Lung (tissue), 12 donors: ENCODE data around the gene ADAM11. TPM values are rescaled to one million over a fixed set of nuclear protein-coding genes. Genes with fewer than 3 reads are reported as not detected.

Source experiments
- ATAC-seq: fragments of 200-7000 bp; cut with Tn5 transposase; one replicate; pipeline ENCODE4 v1.9.1; 2020; ENCODE audit warnings: moderate number of reproducible peaks; ENCODE audit not compliant: insufficient read depth, low FRiP score
- DNase-seq, 3 donors: peaks; one replicate each; pipeline ENCODE4 v3.0.0-alpha.2; 2013 to 2017
- H3K27ac ChIP-seq, 2 donors: one replicate each; pipeline ENCODE4 v1.5.1; 2013; ENCODE audit warnings: mild to moderate bottlenecking in 2 of 2, moderate library complexity in 2 of 2, control low read depth in 1 of 2, inconsistent platforms in 1 of 2, low read depth in 1 of 2, low read length in 1 of 2
- H3K27me3 ChIP-seq, 3 donors: one replicate each; pipeline ENCODE4 v1.5.1; 2013; ENCODE audit warnings: low read length in 2 of 3; ENCODE audit not compliant: control insufficient read depth in 3 of 3, insufficient read depth in 3 of 3
- H3K36me3 ChIP-seq, 4 donors: one replicate each; pipeline ENCODE4 v1.5.1; 2013; ENCODE audit warnings: low read length in 4 of 4, mild to moderate bottlenecking in 1 of 4, moderate library complexity in 1 of 4; ENCODE audit not compliant: control insufficient read depth in 4 of 4, insufficient read depth in 4 of 4
- H3K4me1 ChIP-seq, 5 donors: one replicate each; pipeline ENCODE4 v1.5.1; 2013; ENCODE audit warnings: low read length in 5 of 5, mild to moderate bottlenecking in 2 of 5, moderate library complexity in 1 of 5; ENCODE audit not compliant: control insufficient read depth in 5 of 5, insufficient read depth in 5 of 5
- H3K4me3 ChIP-seq: one replicate; pipeline ENCODE4 v1.5.1; 2013; ENCODE audit warnings: mild to moderate bottlenecking, control low read depth, moderate library complexity
- H3K9ac ChIP-seq, 2 donors: one replicate each; pipeline ENCODE4 v1.5.1; 2013; ENCODE audit warnings: low read length in 2 of 2, control low read depth in 1 of 2; ENCODE audit not compliant: insufficient read depth in 1 of 2
- H3K9me3 ChIP-seq, 4 donors: one replicate each; pipeline ENCODE4 v1.5.1; 2013; ENCODE audit warnings: low read length in 3 of 4, mild to moderate bottlenecking in 1 of 4, moderate library complexity in 1 of 4; ENCODE audit not compliant: control insufficient read depth in 4 of 4, insufficient read depth in 3 of 4
- CTCF ChIP-seq: IDR thresholded peaks from 2 replicates; pipeline ENCODE4 v1.5.1; 2012; ENCODE audit warnings: mild to moderate bottlenecking; ENCODE audit errors: control extremely low read depth, extremely low read depth
- WGBS, 2 donors: extraction: QIAGEN DNeasy Blood & Tissue Kit; methylation state at CpG; one replicate each; pipeline ENCODE4 v1.1.7; 2013; 5-methylcytosine and 5-hydroxymethylcytosine counted together
- polyA plus RNA-seq, 2 donors: library from polyadenylated mRNA; stranded (reverse); fragments of 200-250 nt; gene quantifications; one replicate each; pipeline ENCODE4 v1.2.1, GENCODE V29; 2013
- total RNA-seq, 2 donors: library from RNA; depleted of rRNA in 1 of 2; stranded (reverse); fragments of >200 nt in 1 of 2; gene quantifications; one replicate each; pipeline ENCODE4 v1.2.1, GENCODE V29; 2014 to 2021
- donor health status: control.
- donor health status: control.
- donor health status: Bipolar disorder and iron deficiency.
- donor health status: healthy.
- donor health status: DM: yes; HTN: yes; CAD: no.

ADAM11 gene
- total and polyA plus RNA-seq, 4 donors, result 0.09 to 1.1 (median 0.18) TPM

GRCh38 chr17:44772308-44773045, 13.7 kb downstream of the ADAM11 start:
- no peak overlapping the region for H3K9ac ChIP-seq
- ATAC-seq (no peak), DNase-seq (no peak)
- no peaks in the 10 kb centered on the region for H3K27me3 ChIP-seq
- no peak overlapping the region for H3K4me3 ChIP-seq
- no peak for TF ChIP-seq CTCF
- H3K27ac ChIP-seq, result no peak overlapping the region
- no peaks in the 10 kb centered on the region for H3K9me3 ChIP-seq
- H3K4me1 ChIP-seq, result peaks cover 0 to 11% (median 0%) of the 10 kb centered on the region in 5 donors
- WGBS, 2 donors, result 57 to 72% methylated on average over 17 to 21 of the region's 21 CpGs
- H3K36me3 ChIP-seq, result no peaks in the 10 kb centered on the region

- ATAC-seq (no peak), DNase-seq (no peak)
- no peaks in the 10 kb centered on the region for H3K9me3 ChIP-seq
- WGBS, 2 donors, result 60 to 79% methylated on average over 6 of the region's 6 CpGs
- H3K27ac ChIP-seq, result no peak overlapping the region
- H3K36me3 ChIP-seq, result no peaks in the 10 kb centered on the region
- no peaks in the 10 kb centered on the region for H3K27me3 ChIP-seq
- no peak overlapping the region for H3K4me3 ChIP-seq
- H3K4me1 ChIP-seq, result peaks cover 0 to 11% (median 0%) of the 10 kb centered on the region in 5 donors
- TF ChIP-seq CTCF, result no peak
- no peak overlapping the region for H3K9ac ChIP-seq
These were observed 14.4 kb downstream of the ADAM11 start for GRCh38 chr17:44773140-44773539.

- DNase-seq, result peak; percentile 83 to 86 (median 84)
- TF ChIP-seq CTCF, result peak; percentile 99
- 27 to 28% methylated on average over 39 to 42 of the region's 42 CpGs for WGBS, 2 donors
- peaks cover 0 to 15% (median 0%) of the 10 kb centered on the region in 5 donors for H3K4me1 ChIP-seq
- H3K4me3 ChIP-seq, result no peak overlapping the region
- H3K27me3 ChIP-seq, result no peaks in the 10 kb centered on the region
- no peaks in the 10 kb centered on the region for H3K9me3 ChIP-seq
- H3K9ac ChIP-seq, result no peak overlapping the region
- no peak overlapping the region for H3K27ac ChIP-seq
- H3K36me3 ChIP-seq, result no peaks in the 10 kb centered on the region
- peak; percentile 85 for ATAC-seq
These were observed 15.7 kb downstream of the ADAM11 start for GRCh38 chr17:44774271-44775135.
